ENCODE data around the gene DTX3L.

Gene DTX3L

DNA sequence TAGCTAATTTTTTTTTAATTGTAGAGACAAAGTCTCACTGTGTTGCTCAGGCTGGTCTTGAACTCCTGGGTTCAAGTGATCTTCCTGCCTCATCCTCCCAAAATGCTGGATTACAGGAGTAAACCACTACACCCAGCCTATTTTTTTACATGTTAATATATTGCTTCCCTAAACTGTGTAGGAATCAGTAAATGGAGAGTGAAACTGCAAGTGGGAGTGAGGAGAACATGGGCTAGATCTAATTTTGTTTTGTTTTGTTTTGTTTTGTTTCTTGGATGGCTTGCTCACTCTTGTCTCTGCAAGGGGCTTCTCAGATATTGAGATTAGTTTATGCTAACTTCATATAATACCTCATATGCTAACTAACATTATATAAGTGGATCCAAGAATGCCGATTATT lies 44.8 kb downstream of the DTX3L start:
- no peak for DNase-seq

GRCh38 chr3:122609798-122610559 lies 45.8 kb downstream of the DTX3L start:
- no peak for DNase-seq

GRCh38 chr3:122612696-122613095 lies 48.6 kb downstream of the DTX3L start:
- no peak for DNase-seq

DNA sequence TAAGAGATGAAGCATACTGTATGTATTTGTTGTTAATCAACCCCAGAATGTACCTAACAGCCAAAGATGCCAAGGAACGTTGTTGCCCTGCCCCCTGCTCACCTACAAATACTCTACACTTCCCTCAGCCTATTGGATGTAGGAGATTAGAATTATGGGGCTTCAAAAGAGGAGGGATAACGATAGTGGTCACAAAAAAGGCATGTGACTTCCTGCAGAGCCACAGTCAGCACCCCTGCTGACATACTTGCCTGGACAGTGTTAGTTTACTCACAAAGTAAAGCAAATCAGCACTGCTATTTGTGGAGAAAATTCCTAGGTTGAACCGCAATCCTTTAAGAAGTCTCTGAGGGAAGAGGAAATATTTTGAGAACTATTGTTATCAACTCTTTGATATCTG lies 51.2 kb downstream of the DTX3L start:
- no peak for DNase-seq

- DNase-seq: no peak
These were observed 54.5 kb downstream of the DTX3L start for GRCh38 chr3:122618614-122619013.

GRCh38 chr3:122619040-122619439 lies 54.9 kb downstream of the DTX3L start:
- no peak for DNase-seq

DNA sequence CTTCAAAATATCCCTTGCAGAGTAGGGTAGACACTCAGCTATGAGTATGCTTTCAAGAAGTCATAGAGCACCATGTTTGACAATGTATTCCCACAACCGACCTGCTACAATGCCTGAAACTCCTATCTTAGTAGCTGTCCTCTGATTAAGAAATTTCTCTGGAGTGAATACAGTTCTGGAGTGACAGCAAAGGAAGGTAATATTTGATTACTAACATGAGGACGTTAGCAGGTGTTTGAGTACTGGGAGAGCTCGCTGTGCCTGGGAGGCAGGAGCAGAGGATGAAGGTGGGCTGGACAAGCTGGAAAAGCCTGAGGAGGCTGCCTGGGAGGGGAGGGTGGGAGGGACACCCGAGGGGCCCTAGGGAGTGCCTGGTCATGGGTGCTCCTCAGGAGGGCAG lies 56.3 kb downstream of the DTX3L start:
- no peak for DNase-seq

DNA sequence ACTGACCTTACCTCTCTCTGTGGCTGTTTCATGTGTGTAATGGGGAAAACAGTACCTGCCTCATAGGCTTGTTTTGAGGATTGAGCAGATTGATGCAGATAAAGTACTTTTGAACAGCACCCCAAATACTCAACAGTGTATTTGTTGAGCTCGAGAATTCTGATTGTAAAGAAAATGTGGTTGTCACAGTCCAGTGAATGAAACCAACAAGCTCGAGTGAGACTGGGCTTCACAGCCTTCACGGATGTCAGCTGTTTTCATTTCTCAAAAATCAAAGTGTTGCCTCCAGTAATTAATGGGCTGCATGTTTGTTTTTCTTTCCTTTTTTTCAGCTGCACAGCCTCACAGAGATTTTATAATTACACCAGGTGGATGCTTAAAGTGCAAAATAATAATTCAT lies 57.0 kb downstream of the DTX3L start:
- no peak for DNase-seq

- DNase-seq: no peak
These were observed 59.1 kb downstream of the DTX3L start for GRCh38 chr3:122623031-122623829.
